ENCODE measurements around the gene BAX.
"Not testable (repeated sequence)": the region's sequence is repeated elsewhere in the genome, so short reads cannot be mapped to it uniquely, and the experiment has no call there.

The BAX gene

GRCh38 chr19:48954595-48955307, at the start of gene BAX:
Gene BAX (plus strand): TSS chr19:48954875. CDS start chr19:48954929, 54 bp downstream.
- peak; percentile 96 for DNase-seq

GRCh38 chr19:48905664-48906063, 49.0 kb upstream of the BAX start:
- DNase-seq: no peak

- no peak for DNase-seq
These were observed 48.4 kb upstream of the BAX start for GRCh38 chr19:48906324-48906723.

GRCh38 chr19:48907671-48908070, 47.0 kb upstream of the BAX start:
- no peak for DNase-seq

GRCh38 chr19:48909424-48910077, 45.1 kb upstream of the BAX start:
- not testable (repeated sequence) for DNase-seq

GRCh38 chr19:48910803-48911202, 43.9 kb upstream of the BAX start:
- no peak for DNase-seq

- DNase-seq: no peak
These were observed 41.4 kb upstream of the BAX start for GRCh38 chr19:48913114-48913889.

- no peak for DNase-seq
These were observed 40.5 kb upstream of the BAX start for GRCh38 chr19:48914181-48914580.

- DNase-seq: no peak
These were observed 38.9 kb upstream of the BAX start for GRCh38 chr19:48915757-48916156.

- DNase-seq: no peak
These were observed 36.6 kb upstream of the BAX start for GRCh38 chr19:48918071-48918470.

- DNase-seq: no peak
These were observed 35.9 kb upstream of the BAX start for GRCh38 chr19:48918801-48919247.

GRCh38 chr19:48919271-48919670, 35.4 kb upstream of the BAX start:
- not testable (repeated sequence) for DNase-seq

- no peak for DNase-seq
These were observed 33.7 kb upstream of the BAX start for GRCh38 chr19:48920949-48921348.

GRCh38 chr19:48921721-48922500, 32.8 kb upstream of the BAX start:
- no peak for DNase-seq

- DNase-seq: no peak
These were observed 31.9 kb upstream of the BAX start for GRCh38 chr19:48922548-48923490.

- no peak for DNase-seq
These were observed 29.3 kb upstream of the BAX start for GRCh38 chr19:48925240-48925843.

- not testable (repeated sequence) for DNase-seq
These were observed 28.8 kb upstream of the BAX start for GRCh38 chr19:48925890-48926289.

GRCh38 chr19:48926909-48927308, 27.8 kb upstream of the BAX start:
- DNase-seq: no peak

- not testable (repeated sequence) for DNase-seq
These were observed 27.0 kb upstream of the BAX start for GRCh38 chr19:48927692-48928091.

- no peak for DNase-seq
These were observed 26.3 kb upstream of the BAX start for GRCh38 chr19:48928164-48929025.
